GM23338 (cell line): ENCODE measurements around the gene UNKL.

Experiments used
- CREB1 ChIP-seq: fragments of 250-450 bp; sonication (Bioruptor Pico); IDR thresholded peaks from 2 replicates; pipeline ENCODE4 v1.5.0; 2020; ENCODE audit warnings: low read depth, mild to moderate bottlenecking, moderate library complexity
- EZH2 ChIP-seq: fragments of 200-600 bp; sonication (generic); IDR thresholded peaks from one replicate; pipeline ENCODE4 v1.8.0; 2017; ENCODE audit warnings: antibody characterized with exemption, mild to moderate bottlenecking, low read depth; ENCODE audit not compliant: unreplicated experiment
- EZH2phosphoT487 ChIP-seq: fragments of 200-600 bp; sonication (generic); IDR thresholded peaks from one replicate; pipeline ENCODE4 v1.8.1; 2018; ENCODE audit warnings: antibody characterized with exemption; ENCODE audit not compliant: unreplicated experiment
- JUNB ChIP-seq: IDR thresholded peaks from one replicate; pipeline ENCODE4 v1.6.1; 2016; ENCODE audit warnings: antibody characterized with exemption; ENCODE audit not compliant: unreplicated experiment
- NANOG ChIP-seq: IDR thresholded peaks from 2 replicates; pipeline ENCODE4 v1.6.1; 2016; ENCODE audit warnings: antibody characterized with exemption, borderline replicate concordance
- POLR2AphosphoS5 ChIP-seq: IDR thresholded peaks from 2 replicates; pipeline ENCODE4 v1.6.1; 2016; ENCODE audit warnings: antibody characterized with exemption, low read depth
- STAT1 ChIP-seq: IDR thresholded peaks from one replicate; pipeline ENCODE4 v1.6.1; 2016; ENCODE audit warnings: antibody characterized with exemption; ENCODE audit not compliant: unreplicated experiment
- ZNF114 ChIP-seq: fragments of 250-450 bp; sonication (Bioruptor Pico); IDR thresholded peaks from 2 replicates; pipeline ENCODE4 v1.5.0; 2020; ENCODE audit warnings: mild to moderate bottlenecking, moderate library complexity
- ZNF331 ChIP-seq: fragments of 250-450 bp; sonication (Bioruptor Pico); IDR thresholded peaks from 2 replicates; pipeline ENCODE4 v1.5.0; 2020; ENCODE audit warnings: low read depth, mild to moderate bottlenecking, moderate library complexity
- TF ChIP-seq, protein P1 (sequence below), 2 experiments: fragments of 200-600 bp in 1 of 2; sonication (generic) in 1 of 2; conservative IDR thresholded peaks; 2 replicates each; pipeline versions ENCODE4 v1.5.1 to v1.6.1; 2016 to 2017; ENCODE audit warnings: antibody characterized with exemption in 2 of 2, low read depth in 2 of 2, mild to moderate bottlenecking in 2 of 2, moderate library complexity in 1 of 2
- TF ChIP-seq, protein P2 (sequence below): IDR thresholded peaks from one replicate; pipeline ENCODE4 v1.6.1; 2018; ENCODE audit warnings: antibody characterized with exemption; ENCODE audit not compliant: unreplicated experiment
- TF ChIP-seq, protein P3 (sequence below): IDR thresholded peaks from 2 replicates; pipeline ENCODE4 v1.6.1; 2016; ENCODE audit warnings: antibody characterized with exemption

DNA sequence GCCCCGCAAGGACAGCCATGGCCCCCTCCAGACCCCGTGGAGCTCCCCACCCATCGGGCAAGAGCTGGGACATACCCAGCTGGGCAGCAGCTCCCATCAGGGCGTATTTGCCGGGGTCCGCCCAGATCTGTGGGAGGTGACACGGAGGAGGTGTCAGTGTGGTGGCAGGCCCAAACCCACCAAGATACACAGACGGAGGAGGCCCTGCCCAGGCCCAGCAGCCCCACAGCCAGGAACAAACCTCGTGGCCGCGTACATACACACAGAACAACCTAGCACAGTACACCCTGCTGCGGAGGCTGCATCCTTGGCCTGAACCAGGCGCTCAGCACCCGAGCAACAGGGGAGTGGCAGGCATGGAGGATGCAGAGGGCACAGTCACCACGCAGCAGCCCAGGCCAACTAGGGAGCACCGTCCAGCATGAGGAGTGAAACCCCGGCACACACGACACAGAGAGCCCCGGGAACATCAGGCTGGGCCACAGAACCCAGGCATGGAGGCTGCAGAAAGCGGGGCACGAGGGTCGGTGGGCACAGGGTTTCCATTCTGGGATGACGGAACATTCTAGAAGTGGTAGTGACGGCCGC is 34.8 kb upstream of the UNKL start:
- TF ChIP-seq, protein P1, sequence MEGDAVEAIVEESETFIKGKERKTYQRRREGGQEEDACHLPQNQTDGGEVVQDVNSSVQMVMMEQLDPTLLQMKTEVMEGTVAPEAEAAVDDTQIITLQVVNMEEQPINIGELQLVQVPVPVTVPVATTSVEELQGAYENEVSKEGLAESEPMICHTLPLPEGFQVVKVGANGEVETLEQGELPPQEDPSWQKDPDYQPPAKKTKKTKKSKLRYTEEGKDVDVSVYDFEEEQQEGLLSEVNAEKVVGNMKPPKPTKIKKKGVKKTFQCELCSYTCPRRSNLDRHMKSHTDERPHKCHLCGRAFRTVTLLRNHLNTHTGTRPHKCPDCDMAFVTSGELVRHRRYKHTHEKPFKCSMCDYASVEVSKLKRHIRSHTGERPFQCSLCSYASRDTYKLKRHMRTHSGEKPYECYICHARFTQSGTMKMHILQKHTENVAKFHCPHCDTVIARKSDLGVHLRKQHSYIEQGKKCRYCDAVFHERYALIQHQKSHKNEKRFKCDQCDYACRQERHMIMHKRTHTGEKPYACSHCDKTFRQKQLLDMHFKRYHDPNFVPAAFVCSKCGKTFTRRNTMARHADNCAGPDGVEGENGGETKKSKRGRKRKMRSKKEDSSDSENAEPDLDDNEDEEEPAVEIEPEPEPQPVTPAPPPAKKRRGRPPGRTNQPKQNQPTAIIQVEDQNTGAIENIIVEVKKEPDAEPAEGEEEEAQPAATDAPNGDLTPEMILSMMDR (conservative IDR thresholded peaks at IDR 0.05; ENCODE audit: low read depth in 2 of 2), result no peak
- TF ChIP-seq POLR2AphosphoS5 (no peak), EZH2 (no peak), EZH2phosphoT487 (no peak), ZNF114 (CRISPR knock-in tag) (no peak), CREB1 (no peak), STAT1 (no peak), NANOG (no peak), JUNB (no peak), ZNF331 (CRISPR knock-in tag) (no peak)
- TF ChIP-seq, protein P2, sequence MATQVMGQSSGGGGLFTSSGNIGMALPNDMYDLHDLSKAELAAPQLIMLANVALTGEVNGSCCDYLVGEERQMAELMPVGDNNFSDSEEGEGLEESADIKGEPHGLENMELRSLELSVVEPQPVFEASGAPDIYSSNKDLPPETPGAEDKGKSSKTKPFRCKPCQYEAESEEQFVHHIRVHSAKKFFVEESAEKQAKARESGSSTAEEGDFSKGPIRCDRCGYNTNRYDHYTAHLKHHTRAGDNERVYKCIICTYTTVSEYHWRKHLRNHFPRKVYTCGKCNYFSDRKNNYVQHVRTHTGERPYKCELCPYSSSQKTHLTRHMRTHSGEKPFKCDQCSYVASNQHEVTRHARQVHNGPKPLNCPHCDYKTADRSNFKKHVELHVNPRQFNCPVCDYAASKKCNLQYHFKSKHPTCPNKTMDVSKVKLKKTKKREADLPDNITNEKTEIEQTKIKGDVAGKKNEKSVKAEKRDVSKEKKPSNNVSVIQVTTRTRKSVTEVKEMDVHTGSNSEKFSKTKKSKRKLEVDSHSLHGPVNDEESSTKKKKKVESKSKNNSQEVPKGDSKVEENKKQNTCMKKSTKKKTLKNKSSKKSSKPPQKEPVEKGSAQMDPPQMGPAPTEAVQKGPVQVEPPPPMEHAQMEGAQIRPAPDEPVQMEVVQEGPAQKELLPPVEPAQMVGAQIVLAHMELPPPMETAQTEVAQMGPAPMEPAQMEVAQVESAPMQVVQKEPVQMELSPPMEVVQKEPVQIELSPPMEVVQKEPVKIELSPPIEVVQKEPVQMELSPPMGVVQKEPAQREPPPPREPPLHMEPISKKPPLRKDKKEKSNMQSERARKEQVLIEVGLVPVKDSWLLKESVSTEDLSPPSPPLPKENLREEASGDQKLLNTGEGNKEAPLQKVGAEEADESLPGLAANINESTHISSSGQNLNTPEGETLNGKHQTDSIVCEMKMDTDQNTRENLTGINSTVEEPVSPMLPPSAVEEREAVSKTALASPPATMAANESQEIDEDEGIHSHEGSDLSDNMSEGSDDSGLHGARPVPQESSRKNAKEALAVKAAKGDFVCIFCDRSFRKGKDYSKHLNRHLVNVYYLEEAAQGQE, result no peak
- TF ChIP-seq, protein P3, sequence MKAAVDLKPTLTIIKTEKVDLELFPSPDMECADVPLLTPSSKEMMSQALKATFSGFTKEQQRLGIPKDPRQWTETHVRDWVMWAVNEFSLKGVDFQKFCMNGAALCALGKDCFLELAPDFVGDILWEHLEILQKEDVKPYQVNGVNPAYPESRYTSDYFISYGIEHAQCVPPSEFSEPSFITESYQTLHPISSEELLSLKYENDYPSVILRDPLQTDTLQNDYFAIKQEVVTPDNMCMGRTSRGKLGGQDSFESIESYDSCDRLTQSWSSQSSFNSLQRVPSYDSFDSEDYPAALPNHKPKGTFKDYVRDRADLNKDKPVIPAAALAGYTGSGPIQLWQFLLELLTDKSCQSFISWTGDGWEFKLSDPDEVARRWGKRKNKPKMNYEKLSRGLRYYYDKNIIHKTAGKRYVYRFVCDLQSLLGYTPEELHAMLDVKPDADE, result no peak
